Pancreas (tissue), 10 donors: Measurements from ENCODE around the gene RAB1B. TPM values are rescaled to one million over a fixed set of nuclear protein-coding genes. Genes with fewer than 3 reads are reported as not detected.
A peak's percentile ranks its signal among the peaks of the same experiment; 100 is the strongest.

Source experiments
- ATAC-seq, 4 donors: fragments of 200-7000 bp; cut with Tn5 transposase; one replicate each; pipeline versions ENCODE4 v1.8.0 to v1.9.1; 2020; ENCODE audit warnings: mild to moderate bottlenecking in 4 of 4, moderate library complexity in 4 of 4
- DNase-seq, 6 donors: peaks; one replicate each; pipeline ENCODE4 v3.0.0-alpha.2; 2020
- FAIRE-seq: peaks from 2 replicates; lab custom pipeline; 2012; peaks lifted over from hg19 to GRCh38; lab: Jason Lieb, UNC
- H3K27ac ChIP-seq, 4 donors: fragments of 200-600 bp; sonication (generic); 1 replicate in 3 of 4; 2 replicates in 1 of 4; pipeline versions ENCODE4 v1.5.0 to v1.8.0; 2020
- H3K27me3 ChIP-seq, 4 donors: fragments of 200-600 bp; one replicate each; pipeline ENCODE4 v1.8.0; 2021
- H3K36me3 ChIP-seq, 3 donors: fragments of 200-600 bp; sonication (generic) in 1 of 3; one replicate each; pipeline versions ENCODE4 v1.5.0 to v1.8.0; 2020 to 2021
- H3K4me1 ChIP-seq, 3 donors: fragments of 200-600 bp; one replicate each; pipeline ENCODE4 v1.8.0; 2021
- H3K4me3 ChIP-seq, 4 donors: fragments of 200-600 bp; sonication (generic) in 2 of 4; one replicate each; pipeline versions ENCODE4 v1.5.0 to v1.8.0; 2020 to 2021
- H3K9me3 ChIP-seq, 4 donors: fragments of 200-600 bp; one replicate each; pipeline ENCODE4 v1.8.0; 2021
- CTCF ChIP-seq, 4 donors: fragments of 200-600 bp; sonication (generic) in 3 of 4; IDR thresholded peaks; one replicate each; pipeline versions ENCODE4 v1.5.0 to v1.8.0; 2021; ENCODE audit warnings: antibody characterized with exemption in 4 of 4
- WGBS, 2 donors: extraction: QIAGEN DNeasy Blood & Tissue Kit; methylation state at CpG; one replicate each; pipeline ENCODE4 v1.1.7; 2013; 5-methylcytosine and 5-hydroxymethylcytosine counted together
- intact Hi-C, 3 donors: fragments of 100-400 bp; cut with DNase I; formaldehyde crosslinking; loops; one replicate each; pipeline versions ENCODE4 v1.11.1 to v1.14.2; 2022
- polyA plus RNA-seq, 2 donors: library from polyadenylated mRNA; stranded (reverse); fragments of 200-250 nt; gene quantifications; one replicate each; pipeline ENCODE4 v1.2.3, GENCODE V29; 2013
- total RNA-seq, 6 donors: library from RNA; stranded (reverse); fragmentation: NEBNext Ultra II Directional in 4 of 6; extraction: Animal tissue kit (Norgen Biotek cat#: 25700) in 4 of 6; gene quantifications; one replicate each; pipeline versions ENCODE4 v1.2.1 to v1.2.4, GENCODE V29; 2021 to 2023
- donor health status: healthy with polysubstance abuse.
- donor health status: DM: no; HTN: no; CAD: no; lungs with moderate emphysema.
- donor health status: DM: no; HTN: no; CAD: no.
- donor health status: control.
- donor health status: control.
- donor health status: Bipolar disorder and iron deficiency.
- donor health status: DM: yes; HTN: yes; CAD: no.
- donor health status: DM: no; HTN: no; CAD: no.
- donor health status: DM: no; HTN: no; CAD: no.
- donor health status: DM: yes; HTN: yes; CAD: no.

The RAB1B gene
- total and polyA plus RNA-seq, 8 donors, result 36.8 to 96.2 (median 55.1) TPM

DNA sequence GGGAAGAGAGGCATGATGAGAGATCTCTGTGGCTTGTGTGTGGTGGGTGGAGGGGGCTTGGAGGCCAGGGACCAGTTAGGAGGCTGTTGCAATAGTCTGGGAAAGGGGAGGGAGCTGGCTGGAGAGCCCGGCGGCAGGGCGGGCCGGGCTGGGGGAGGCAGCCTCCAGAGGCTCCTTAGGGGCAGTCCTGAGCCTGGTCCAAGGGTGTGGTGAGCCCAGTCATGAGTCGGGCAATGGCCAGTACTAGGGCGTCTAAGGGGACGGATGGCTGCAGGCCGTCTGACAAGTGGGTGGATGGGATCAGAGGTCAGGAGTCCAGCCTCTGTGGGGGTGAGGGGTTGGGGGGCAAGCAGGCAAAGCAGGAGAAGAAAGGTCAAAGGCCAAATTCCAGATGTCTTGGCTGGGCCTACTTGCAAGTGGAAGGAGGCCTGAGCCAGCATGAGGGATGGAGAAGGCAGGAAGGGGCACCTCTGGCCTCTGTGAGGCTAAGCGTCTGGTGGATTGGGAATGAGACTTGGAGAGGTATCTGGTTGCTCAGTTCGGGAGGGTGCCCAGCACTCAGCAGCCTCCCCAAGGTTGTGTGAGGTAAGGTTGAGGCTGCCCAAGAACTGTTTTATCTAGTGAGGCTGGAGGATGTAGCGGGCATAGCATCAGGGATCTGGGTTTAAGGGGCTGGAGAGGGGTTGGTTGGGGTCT lies 54.4 kb downstream of the RAB1B start:
- H3K4me1 ChIP-seq, result no peaks in the 10 kb centered on the region
- H3K9me3 ChIP-seq, result no peaks in the 10 kb centered on the region
- H3K27me3 ChIP-seq, result no peaks in the 10 kb centered on the region
- no peak overlapping the region for H3K4me3 ChIP-seq
- no peaks in the 10 kb centered on the region for H3K36me3 ChIP-seq
- intact Hi-C loops, result no loop called here
- no peak overlapping the region for H3K27ac ChIP-seq
- DNase-seq, result peak in 2 of 6 donors; percentile 35 to 37
- FAIRE-seq, result no peak
- TF ChIP-seq CTCF (IDR thresholded peaks at IDR 0.05), result no peak
- ATAC-seq, result peak in 3 of 4 donors; percentile 26 to 54 (median 35)
- 82 to 84% methylated on average over 8 to 11 of the region's 11 CpGs for WGBS, 2 donors

GRCh38 chr11:66323684-66324083 lies 55.2 kb downstream of the RAB1B start:
- FAIRE-seq, result no peak
- TF ChIP-seq CTCF (IDR thresholded peaks at IDR 0.05), result no peak
- Histone ChIP-seq H3K9me3 (no peaks in the 10 kb centered on the region), H3K4me1 (no peaks in the 10 kb centered on the region), H3K27me3 (no peaks in the 10 kb centered on the region), H3K36me3 (no peaks in the 10 kb centered on the region), H3K27ac (no peak overlapping the region), H3K4me3 (no peak overlapping the region)
- WGBS, 2 donors, result 87 to 96% methylated on average over 1 of the region's 1 CpG
- ATAC-seq, result no peak
- peak in 1 of 6 donors; percentile 10 for DNase-seq
- intact Hi-C loops, result no loop called here

- Histone ChIP-seq H3K4me1 (no peaks in the 10 kb centered on the region), H3K27me3 (no peaks in the 10 kb centered on the region), H3K4me3 (no peak overlapping the region), H3K9me3 (no peaks in the 10 kb centered on the region), H3K36me3 (no peaks in the 10 kb centered on the region), H3K27ac (no peak overlapping the region)
- no peak for TF ChIP-seq CTCF (IDR thresholded peaks at IDR 0.05)
- ATAC-seq (no peak), FAIRE-seq (no peak), DNase-seq (no peak)
- 61 to 65% methylated on average over 10 of the region's 10 CpGs for WGBS, 2 donors
- intact Hi-C loops, result no loop called here
Measured at GRCh38 chr11:66324664-66325063, 56.2 kb downstream of the RAB1B start.

- FAIRE-seq, result no peak
- Histone ChIP-seq H3K4me1 (no peaks in the 10 kb centered on the region), H3K9me3 (no peaks in the 10 kb centered on the region), H3K27me3 (no peaks in the 10 kb centered on the region), H3K36me3 (no peaks in the 10 kb centered on the region), H3K27ac (no peak overlapping the region), H3K4me3 (no peak overlapping the region)
- intact Hi-C loops, result no loop called here
- 75 to 86% methylated on average over 8 of the region's 8 CpGs for WGBS, 2 donors
- no peak for ATAC-seq
- TF ChIP-seq CTCF (IDR thresholded peaks at IDR 0.05), result no peak
- DNase-seq, result no peak
Measured at GRCh38 chr11:66325263-66325671, 56.8 kb downstream of the RAB1B start.
